C4-2B (cell line): Measurements from ENCODE around the gene LRTM1.

ENCODE experiments used
- H3K27ac ChIP-seq: fragments of 450-650 bp; 2 replicates; pipeline ENCODE4 v1.5.1; 2017
- CTCF ChIP-seq: fragments of 450-650 bp; conservative IDR thresholded peaks from 2 replicates; pipeline ENCODE4 v1.5.1; 2017; ENCODE audit warnings: mild to moderate bottlenecking
- ZFX ChIP-seq: fragments of 450-650 bp; IDR thresholded peaks from 2 replicates; pipeline ENCODE4 v1.6.1; 2017

The LRTM1 gene

GRCh38 chr3:54906763-54907162 is 21.1 kb downstream of the LRTM1 start:
- H3K27ac ChIP-seq, result no peak overlapping the region
- no peak for TF ChIP-seq ZFX
- TF ChIP-seq CTCF, result no peak

DNA sequence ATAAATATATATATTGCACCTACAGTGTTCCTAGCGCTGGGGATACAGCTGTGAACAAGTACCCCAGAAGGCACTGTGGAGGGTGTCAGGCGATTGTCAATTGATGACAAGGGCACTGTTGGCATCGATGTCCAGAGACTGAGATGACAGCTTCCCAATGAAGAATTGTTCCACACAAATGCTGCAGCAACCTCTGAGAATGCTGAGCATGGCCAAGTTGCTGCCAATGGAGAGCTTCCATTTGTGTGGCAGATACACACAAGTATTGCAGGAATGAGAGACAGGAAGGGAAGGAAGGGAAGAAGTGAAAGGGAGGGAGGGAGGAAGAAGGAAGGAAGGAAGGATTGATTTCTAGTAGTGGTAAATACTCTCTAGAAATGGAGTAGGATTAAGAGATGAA is 21.9 kb downstream of the LRTM1 start:
- TF ChIP-seq ZFX, result no peak
- TF ChIP-seq CTCF, result no peak
- no peak overlapping the region for H3K27ac ChIP-seq

DNA sequence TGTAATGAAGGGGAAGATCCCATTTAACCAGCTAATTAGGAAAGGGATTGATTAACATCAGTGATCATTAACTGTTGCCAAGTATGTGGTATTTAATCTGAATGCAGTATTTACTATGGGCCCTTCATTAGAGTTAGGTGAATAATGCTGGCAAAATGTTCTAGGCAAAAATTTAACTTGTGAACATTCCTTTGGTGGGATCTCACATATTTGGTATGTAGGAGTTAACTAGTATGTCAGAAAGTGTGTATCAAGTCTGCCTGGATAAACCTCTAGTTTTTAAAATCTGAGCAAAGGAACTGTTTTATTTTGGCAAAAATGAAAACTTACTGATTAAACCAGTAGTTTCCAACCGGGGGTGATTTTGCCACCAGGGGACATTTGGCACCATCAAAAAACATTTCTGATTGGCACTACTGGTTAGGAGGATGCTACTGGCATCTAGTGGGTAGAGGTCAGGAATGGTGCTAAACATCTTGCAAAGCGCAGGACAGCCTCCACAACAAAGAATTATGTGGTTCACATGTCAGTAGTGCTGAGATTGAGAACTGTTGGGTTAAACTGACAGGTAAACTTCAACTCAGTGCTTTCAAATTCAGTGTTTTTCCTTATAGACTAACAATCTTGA is 22.5 kb downstream of the LRTM1 start:
- no peak for TF ChIP-seq ZFX
- TF ChIP-seq CTCF, result no peak
- H3K27ac ChIP-seq, result no peak overlapping the region

GRCh38 chr3:54901906-54902685 is 25.8 kb downstream of the LRTM1 start:
- H3K27ac ChIP-seq, result no peak overlapping the region
- TF ChIP-seq CTCF, result no peak
- TF ChIP-seq ZFX, result no peak

- no peak for TF ChIP-seq CTCF
- TF ChIP-seq ZFX, result no peak
- H3K27ac ChIP-seq, result no peak overlapping the region
Observed at GRCh38 chr3:54900838-54901591, 26.8 kb downstream of the LRTM1 start.

DNA sequence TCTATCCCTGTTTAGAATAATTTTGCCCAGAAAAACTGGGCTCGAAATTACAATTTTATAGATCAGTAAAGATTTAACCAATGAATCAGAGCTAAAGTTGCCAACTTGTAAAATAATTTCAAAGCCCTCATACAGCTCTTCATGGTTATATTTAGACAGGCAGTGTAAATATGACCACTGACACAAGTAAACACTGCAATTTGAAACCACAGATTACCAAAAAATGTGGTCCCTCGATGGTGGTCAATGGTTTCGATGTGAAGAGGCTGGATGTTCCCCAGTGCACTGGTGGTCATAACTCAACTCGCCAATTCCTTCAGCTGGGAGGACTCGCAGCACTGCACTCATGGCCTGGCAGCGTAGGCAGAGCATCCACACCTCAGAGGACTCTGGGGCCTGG is 28.6 kb downstream of the LRTM1 start:
- no peak for TF ChIP-seq CTCF
- TF ChIP-seq ZFX, result no peak

More for the DNA sequence above, 28.6 kb downstream of the LRTM1 start:
- H3K27ac ChIP-seq, result peak overlapping the region; percentile 30; the same call in 1 of the 2 replicates
